ENCODE data around the gene SACM1L. TPM values are rescaled to one million over a fixed set of nuclear protein-coding genes. Genes with fewer than 3 reads are reported as not detected.

The SACM1L gene
- total RNA-seq, 1 donor from 2014 or later = 19.8 TPM

- TF ChIP-seq, protein P1, sequence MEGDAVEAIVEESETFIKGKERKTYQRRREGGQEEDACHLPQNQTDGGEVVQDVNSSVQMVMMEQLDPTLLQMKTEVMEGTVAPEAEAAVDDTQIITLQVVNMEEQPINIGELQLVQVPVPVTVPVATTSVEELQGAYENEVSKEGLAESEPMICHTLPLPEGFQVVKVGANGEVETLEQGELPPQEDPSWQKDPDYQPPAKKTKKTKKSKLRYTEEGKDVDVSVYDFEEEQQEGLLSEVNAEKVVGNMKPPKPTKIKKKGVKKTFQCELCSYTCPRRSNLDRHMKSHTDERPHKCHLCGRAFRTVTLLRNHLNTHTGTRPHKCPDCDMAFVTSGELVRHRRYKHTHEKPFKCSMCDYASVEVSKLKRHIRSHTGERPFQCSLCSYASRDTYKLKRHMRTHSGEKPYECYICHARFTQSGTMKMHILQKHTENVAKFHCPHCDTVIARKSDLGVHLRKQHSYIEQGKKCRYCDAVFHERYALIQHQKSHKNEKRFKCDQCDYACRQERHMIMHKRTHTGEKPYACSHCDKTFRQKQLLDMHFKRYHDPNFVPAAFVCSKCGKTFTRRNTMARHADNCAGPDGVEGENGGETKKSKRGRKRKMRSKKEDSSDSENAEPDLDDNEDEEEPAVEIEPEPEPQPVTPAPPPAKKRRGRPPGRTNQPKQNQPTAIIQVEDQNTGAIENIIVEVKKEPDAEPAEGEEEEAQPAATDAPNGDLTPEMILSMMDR (IDR thresholded peaks at IDR 0.05; ENCODE audit: insufficient read depth, low read length, poor library complexity, severe bottlenecking) = no peak
- no peaks in the 10 kb centered on the region for H3K27me3 ChIP-seq (ENCODE audit: control insufficient read depth, insufficient read depth, low read length)
- no peaks in the 10 kb centered on the region for H3K36me3 ChIP-seq (ENCODE audit: control insufficient read depth, insufficient read depth, low read length)
- DNase-seq (ENCODE audit: low read depth) = no peak
- H3K4me3 ChIP-seq (ENCODE audit: low read depth, low read length) = no peak overlapping the region
Observed at GRCh38 chr3:45654397-45654944, 34.7 kb upstream of the SACM1L start.

DNA sequence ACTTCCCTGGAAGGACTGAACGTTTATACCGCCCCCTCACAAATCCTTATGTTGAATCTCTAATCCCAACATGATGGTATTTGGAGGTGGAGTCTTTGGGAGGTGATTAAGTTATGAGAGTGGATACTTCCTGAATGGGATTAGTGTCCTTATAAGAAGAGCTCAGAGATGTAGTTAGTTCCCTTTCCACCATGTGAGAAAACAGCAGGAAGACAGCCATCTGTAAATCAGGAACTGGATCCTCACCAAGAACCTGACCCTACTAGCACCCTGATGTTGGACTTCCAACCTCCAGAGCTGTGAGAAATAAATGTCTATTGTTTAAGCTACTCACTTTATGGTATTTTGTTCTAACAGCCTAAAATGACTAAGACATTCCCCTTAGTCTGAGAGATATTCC, 33.3 kb upstream of the SACM1L start:
- no peak for DNase-seq (ENCODE audit: low read depth)
- Histone ChIP-seq H3K4me3 (ENCODE audit: low read depth, low read length) (no peak overlapping the region), H3K36me3 (ENCODE audit: control insufficient read depth, insufficient read depth, low read length) (no peaks in the 10 kb centered on the region), H3K27me3 (ENCODE audit: control insufficient read depth, insufficient read depth, low read length) (no peaks in the 10 kb centered on the region)
- TF ChIP-seq, protein P1 (IDR thresholded peaks at IDR 0.05; ENCODE audit: insufficient read depth, low read length, poor library complexity, severe bottlenecking) = no peak

DNA sequence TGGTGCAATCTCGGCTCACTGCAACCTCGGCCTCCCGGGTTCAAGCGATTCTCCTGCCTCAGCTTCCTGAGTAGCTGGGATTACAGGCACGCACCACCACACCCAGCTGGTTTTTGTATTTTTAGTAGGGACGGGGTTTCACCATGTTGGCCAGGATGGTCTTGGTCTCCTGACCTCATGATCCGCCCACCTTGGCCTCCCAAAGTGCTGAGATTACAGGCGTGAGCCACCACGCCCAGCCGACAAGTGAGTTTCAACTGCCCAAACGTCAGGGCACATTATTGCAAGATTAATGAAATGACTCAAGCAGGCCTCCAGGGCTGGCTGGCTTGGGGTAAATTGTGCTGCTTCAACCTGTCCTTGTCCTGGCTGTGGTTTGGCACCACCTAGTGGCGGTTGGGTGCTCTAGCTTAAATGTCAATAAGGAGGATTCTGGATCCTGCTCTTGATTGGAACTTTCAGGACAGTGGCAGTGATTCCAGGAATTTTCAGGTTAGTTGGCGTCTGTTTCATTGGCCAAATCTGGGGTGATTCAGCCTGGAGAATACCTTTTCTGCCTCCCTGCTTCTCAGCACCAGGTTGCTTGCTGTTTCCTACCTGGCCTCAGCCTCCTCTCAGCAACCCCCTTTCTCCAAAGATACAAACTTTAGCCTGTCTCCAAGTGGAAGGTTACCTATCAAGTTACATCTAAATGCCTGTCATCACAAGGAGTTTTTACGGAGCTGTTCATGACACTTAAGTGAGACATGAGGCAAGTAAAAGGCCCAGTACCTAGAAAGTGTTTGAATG, 32.4 kb upstream of the SACM1L start:
- TF ChIP-seq, protein P1 (IDR thresholded peaks at IDR 0.05; ENCODE audit: insufficient read depth, low read length, poor library complexity, severe bottlenecking) = peak; percentile 92
- H3K4me3 ChIP-seq (ENCODE audit: low read depth, low read length) = no peak overlapping the region
- no peak for DNase-seq (ENCODE audit: low read depth)
- no peaks in the 10 kb centered on the region for H3K27me3 ChIP-seq (ENCODE audit: control insufficient read depth, insufficient read depth, low read length)
- no peaks in the 10 kb centered on the region for H3K36me3 ChIP-seq (ENCODE audit: control insufficient read depth, insufficient read depth, low read length)

DNA sequence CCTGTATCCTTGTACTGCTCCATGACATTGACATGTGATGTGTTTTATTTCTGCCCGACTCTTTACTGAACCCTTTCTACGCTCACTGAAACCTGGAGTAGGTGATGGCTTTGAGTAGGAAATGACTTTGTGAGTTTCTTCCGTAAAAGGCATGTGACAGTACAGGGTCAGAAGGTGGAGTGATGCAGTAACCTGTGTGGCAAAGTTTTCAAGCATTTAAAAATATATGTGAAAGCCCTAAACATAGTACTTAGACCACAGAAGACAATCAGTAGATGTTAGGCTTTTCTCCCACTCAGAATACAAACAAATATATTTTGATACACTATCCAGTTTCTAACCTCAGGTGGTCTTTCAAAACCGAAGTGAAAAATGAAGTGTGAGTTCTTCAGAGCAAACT, 31.3 kb upstream of the SACM1L start:
- H3K27me3 ChIP-seq (ENCODE audit: control insufficient read depth, insufficient read depth, low read length) = no peaks in the 10 kb centered on the region
- H3K4me3 ChIP-seq (ENCODE audit: low read depth, low read length) = no peak overlapping the region
- no peaks in the 10 kb centered on the region for H3K36me3 ChIP-seq (ENCODE audit: control insufficient read depth, insufficient read depth, low read length)
- TF ChIP-seq, protein P1 (IDR thresholded peaks at IDR 0.05; ENCODE audit: insufficient read depth, low read length, poor library complexity, severe bottlenecking) = no peak
- no peak for DNase-seq (ENCODE audit: low read depth)

DNA sequence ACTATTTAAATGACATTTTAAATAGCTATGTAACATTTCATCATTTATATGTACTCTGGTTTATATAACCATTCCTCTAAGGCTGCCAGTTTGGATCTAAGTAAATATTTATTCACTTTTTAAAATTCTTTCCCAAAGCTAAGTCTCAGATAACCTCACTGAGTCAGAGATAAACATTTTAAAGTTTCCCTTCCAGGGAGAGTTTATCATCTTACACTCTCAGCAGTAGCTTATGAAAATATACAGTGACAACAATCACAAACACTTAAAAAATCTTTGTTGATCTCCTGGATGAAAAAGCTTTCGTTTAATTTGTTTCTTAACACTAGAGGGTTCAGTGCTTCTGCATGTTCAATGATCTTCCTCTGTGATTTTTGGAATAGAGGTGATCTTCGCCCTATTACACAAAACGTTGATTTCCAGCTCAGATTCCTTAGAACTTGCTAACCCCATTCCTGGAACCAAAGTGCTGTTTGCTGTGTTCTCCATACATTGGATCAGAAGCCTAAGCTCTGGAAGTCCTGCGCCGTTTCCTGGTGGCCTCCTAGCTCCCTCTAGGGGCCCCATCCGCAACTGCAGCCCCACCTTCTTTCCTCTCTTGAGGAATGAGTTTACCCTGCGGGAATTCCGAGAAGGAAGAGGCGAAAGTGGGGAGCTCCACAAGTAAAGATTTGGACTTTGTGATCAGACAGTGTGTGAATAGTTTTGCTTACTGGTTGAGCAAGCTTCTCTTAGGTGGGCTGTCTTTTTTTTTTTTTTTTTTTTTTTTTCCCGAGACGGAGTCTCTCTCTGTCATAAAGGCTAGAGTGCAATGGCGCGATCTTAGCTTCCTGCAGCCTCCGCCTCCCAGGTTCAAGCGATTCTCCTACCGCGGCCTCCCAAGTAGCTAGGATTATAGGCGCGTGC, 29.3 kb upstream of the SACM1L start:
- Histone ChIP-seq H3K4me3 (ENCODE audit: low read depth, low read length) (no peak overlapping the region), H3K36me3 (ENCODE audit: control insufficient read depth, insufficient read depth, low read length) (no peaks in the 10 kb centered on the region), H3K27me3 (ENCODE audit: control insufficient read depth, insufficient read depth, low read length) (no peaks in the 10 kb centered on the region)
- TF ChIP-seq, protein P1 (IDR thresholded peaks at IDR 0.05; ENCODE audit: insufficient read depth, low read length, poor library complexity, severe bottlenecking) = peak; percentile 94
- no peak for DNase-seq (ENCODE audit: low read depth)
